Peyer's patch (tissue), 4 donors: ENCODE measurements around the gene OLFM1. TPM values are rescaled to one million over a fixed set of nuclear protein-coding genes. Genes with fewer than 3 reads are reported as not detected.

Experiments used
- DNase-seq, 3 donors: peaks; one replicate each; pipeline ENCODE4 v3.0.0-alpha.2; 2017 to 2019
- H3K27ac ChIP-seq, 4 donors: fragments of 200-600 bp; sonication (generic); one replicate each; pipeline ENCODE4 v1.5.1; 2016 to 2019
- H3K27me3 ChIP-seq, 2 donors: fragments of 200-600 bp; sonication (generic); one replicate each; pipeline ENCODE4 v1.5.1; 2019
- H3K36me3 ChIP-seq, 3 donors: fragments of 200-600 bp; sonication (generic); one replicate each; pipeline ENCODE4 v1.5.1; 2016 to 2019
- H3K4me1 ChIP-seq, 4 donors: fragments of 200-600 bp; sonication (generic); one replicate each; pipeline ENCODE4 v1.5.1; 2016 to 2019
- H3K4me3 ChIP-seq, 4 donors: fragments of 200-600 bp; sonication (generic); 1 replicate in 3 of 4; 2 replicates in 1 of 4; pipeline ENCODE4 v1.5.1; 2016 to 2019; ENCODE audit warnings: mild to moderate bottlenecking in 1 of 4
- H3K9me3 ChIP-seq, 4 donors: fragments of 200-600 bp; sonication (generic); one replicate each; pipeline ENCODE4 v1.5.1; 2016 to 2019; ENCODE audit warnings: mild to moderate bottlenecking in 1 of 4
- POLR2A ChIP-seq, 2 donors: fragments of 450-650 bp; IDR thresholded peaks; one replicate each; pipeline ENCODE4 v1.5.1; 2017; ENCODE audit warnings: antibody characterized with exemption in 2 of 2, mild to moderate bottlenecking in 2 of 2, moderate library complexity in 2 of 2
- total RNA-seq, 4 donors: library from RNA; depleted of rRNA; stranded (reverse); fragments of >200 nt; gene quantifications; one replicate each; pipeline ENCODE4 v1.1.0, GENCODE V29; 2016
- TF ChIP-seq, protein P1 (sequence below), 6 experiments: fragments of 450-650 bp in 4 of 6; fragments of 200-600 bp in 2 of 6; sonication (generic) in 1 of 6; IDR thresholded peaks; one replicate each; pipeline ENCODE4 v1.5.1; 2017 to 2019; ENCODE audit warnings: antibody characterized with exemption in 6 of 6, mild to moderate bottlenecking in 3 of 6, moderate library complexity in 1 of 6

The OLFM1 gene
- total RNA-seq, 4 donors from 2014 or later = 2.5 to 5.8 (median 4.9) TPM

DNA sequence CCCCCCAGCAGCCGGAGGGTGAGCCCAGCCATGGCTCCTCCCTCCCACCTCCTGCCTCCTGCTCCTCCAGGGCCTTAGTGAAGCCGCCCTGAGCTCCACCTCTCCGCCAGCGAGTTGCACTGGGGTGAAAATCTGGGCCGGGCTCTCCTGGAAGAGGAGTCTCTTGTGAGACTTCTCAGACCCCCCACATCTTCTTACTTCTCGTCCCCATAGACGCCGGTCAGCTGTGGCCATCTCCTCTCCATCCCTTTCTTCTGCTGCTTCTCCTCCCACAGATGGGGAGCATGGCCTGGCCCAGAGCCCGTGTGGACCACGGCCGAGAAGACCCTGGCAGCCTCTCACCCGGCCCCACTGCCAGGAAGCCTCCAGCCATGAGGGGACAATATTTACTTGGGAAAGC, 17.3 kb downstream of the OLFM1 start:
- H3K36me3 ChIP-seq = no peaks in the 10 kb centered on the region
- no peak overlapping the region for H3K4me3 ChIP-seq
- no peak overlapping the region for H3K27ac ChIP-seq
- no peaks in the 10 kb centered on the region for H3K27me3 ChIP-seq
- H3K4me1 ChIP-seq = no peaks in the 10 kb centered on the region
- DNase-seq = no peak
- no peaks in the 10 kb centered on the region for H3K9me3 ChIP-seq
- TF ChIP-seq POLR2A (IDR thresholded peaks at IDR 0.05) = no peak
- TF ChIP-seq, protein P1, sequence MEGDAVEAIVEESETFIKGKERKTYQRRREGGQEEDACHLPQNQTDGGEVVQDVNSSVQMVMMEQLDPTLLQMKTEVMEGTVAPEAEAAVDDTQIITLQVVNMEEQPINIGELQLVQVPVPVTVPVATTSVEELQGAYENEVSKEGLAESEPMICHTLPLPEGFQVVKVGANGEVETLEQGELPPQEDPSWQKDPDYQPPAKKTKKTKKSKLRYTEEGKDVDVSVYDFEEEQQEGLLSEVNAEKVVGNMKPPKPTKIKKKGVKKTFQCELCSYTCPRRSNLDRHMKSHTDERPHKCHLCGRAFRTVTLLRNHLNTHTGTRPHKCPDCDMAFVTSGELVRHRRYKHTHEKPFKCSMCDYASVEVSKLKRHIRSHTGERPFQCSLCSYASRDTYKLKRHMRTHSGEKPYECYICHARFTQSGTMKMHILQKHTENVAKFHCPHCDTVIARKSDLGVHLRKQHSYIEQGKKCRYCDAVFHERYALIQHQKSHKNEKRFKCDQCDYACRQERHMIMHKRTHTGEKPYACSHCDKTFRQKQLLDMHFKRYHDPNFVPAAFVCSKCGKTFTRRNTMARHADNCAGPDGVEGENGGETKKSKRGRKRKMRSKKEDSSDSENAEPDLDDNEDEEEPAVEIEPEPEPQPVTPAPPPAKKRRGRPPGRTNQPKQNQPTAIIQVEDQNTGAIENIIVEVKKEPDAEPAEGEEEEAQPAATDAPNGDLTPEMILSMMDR (IDR thresholded peaks at IDR 0.05) = no peak

DNA sequence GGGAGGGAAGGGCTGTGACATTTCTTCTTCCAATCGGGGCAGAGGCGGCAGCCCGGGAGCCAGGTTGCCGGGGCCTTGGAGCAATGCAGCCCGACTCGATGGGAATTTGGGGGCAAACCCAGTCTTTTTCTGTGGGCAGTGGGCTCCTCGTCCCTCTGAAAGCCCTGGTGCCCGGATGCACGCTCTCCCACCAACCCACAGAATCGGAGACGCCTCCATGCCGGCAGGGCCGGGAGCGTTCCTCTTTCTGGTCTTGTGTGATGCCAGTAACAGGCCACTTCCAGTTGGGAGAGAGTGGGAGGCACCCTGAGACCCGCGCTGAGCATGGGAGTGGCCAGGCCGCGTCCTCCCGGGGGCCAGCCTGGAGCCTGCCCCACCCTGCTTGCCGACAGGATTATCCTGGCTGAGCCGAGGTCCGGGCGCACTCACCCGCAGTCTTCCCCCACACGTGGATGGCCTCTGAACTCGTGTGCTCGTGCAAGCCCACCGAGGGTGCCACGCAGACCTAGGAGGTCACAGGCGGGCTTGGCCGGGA, 17.8 kb downstream of the OLFM1 start:
- no peak for TF ChIP-seq POLR2A (IDR thresholded peaks at IDR 0.05)
- TF ChIP-seq, protein P1 (IDR thresholded peaks at IDR 0.05) = no peak
- H3K4me1 ChIP-seq = no peaks in the 10 kb centered on the region
- no peaks in the 10 kb centered on the region for H3K27me3 ChIP-seq
- H3K9me3 ChIP-seq = no peaks in the 10 kb centered on the region
- no peak overlapping the region for H3K27ac ChIP-seq
- H3K4me3 ChIP-seq = no peak overlapping the region
- DNase-seq = no peak
- no peaks in the 10 kb centered on the region for H3K36me3 ChIP-seq

DNA sequence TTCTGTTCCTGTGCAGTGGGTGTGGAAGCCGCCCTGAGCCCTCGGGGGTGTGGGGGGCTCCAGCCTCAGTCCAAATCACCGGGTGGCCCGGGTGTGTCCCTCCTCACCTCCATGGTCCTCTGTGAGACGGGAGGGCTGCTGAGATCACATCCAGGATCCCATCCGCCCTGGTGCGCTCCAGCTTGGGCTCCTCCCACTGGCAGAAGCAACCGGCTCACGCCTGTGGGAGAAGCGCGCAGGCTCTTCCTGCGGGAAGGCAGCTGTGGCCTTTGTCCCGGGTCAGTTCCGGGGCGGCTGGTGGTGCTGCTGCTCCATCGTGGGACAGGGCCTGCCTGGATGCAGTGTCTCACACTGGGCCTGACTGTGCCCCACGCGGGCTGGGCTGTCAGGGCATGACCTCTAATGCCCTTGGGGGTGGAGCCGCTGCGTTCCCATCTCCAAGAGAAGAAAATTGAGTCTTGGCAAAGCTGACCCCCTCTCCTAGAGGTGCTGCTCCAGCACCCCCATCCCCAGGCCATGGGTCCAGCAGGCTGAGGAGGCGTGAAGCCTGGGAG, 18.5 kb downstream of the OLFM1 start:
- TF ChIP-seq, protein P1 (IDR thresholded peaks at IDR 0.05) = no peak
- no peak for TF ChIP-seq POLR2A (IDR thresholded peaks at IDR 0.05)
- no peaks in the 10 kb centered on the region for H3K36me3 ChIP-seq
- H3K4me3 ChIP-seq = no peak overlapping the region
- no peaks in the 10 kb centered on the region for H3K27me3 ChIP-seq
- no peaks in the 10 kb centered on the region for H3K9me3 ChIP-seq
- no peak for DNase-seq
- H3K4me1 ChIP-seq = no peaks in the 10 kb centered on the region
- no peak overlapping the region for H3K27ac ChIP-seq

DNA sequence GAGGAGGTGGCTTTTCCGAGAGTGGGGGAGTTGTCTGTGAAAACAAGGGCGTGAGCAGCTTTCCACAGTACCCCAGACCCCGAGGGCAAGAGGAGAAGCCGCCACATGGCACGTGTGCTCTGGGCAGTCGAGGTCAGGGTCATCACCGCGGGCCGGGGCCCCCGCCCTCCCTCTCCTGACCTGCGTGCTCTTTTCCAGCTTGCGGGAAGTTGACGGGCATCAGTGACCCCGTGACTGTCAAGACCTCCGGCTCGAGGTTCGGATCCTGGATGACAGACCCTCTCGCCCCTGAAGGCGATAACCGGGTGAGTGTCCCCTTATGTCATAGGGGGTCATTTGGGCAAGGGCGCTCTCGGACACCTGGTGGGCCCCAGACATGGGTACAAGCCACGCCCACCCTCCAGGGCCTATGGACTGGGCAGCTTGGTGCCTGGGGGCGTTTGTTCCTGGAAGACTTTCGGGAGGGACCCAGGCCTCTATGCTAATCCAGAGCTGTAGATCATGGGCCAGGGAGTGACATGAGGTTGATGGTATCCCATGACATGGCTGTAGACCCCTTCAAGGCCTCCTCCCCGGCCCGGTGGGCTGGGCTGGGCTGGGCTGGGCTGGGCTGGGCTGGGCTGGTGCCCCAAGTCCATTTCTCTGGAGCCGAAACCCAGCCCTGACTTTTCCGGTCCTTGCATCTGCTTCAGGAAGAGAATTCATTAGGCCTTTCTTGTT, 19.2 kb downstream of the OLFM1 start:
- Histone ChIP-seq H3K4me1 (no peaks in the 10 kb centered on the region), H3K9me3 (no peaks in the 10 kb centered on the region), H3K36me3 (no peaks in the 10 kb centered on the region), H3K4me3 (no peak overlapping the region), H3K27ac (no peak overlapping the region), H3K27me3 (no peaks in the 10 kb centered on the region)
- TF ChIP-seq, protein P1 (IDR thresholded peaks at IDR 0.05) = no peak
- TF ChIP-seq POLR2A (IDR thresholded peaks at IDR 0.05) = no peak
- DNase-seq = no peak

DNA sequence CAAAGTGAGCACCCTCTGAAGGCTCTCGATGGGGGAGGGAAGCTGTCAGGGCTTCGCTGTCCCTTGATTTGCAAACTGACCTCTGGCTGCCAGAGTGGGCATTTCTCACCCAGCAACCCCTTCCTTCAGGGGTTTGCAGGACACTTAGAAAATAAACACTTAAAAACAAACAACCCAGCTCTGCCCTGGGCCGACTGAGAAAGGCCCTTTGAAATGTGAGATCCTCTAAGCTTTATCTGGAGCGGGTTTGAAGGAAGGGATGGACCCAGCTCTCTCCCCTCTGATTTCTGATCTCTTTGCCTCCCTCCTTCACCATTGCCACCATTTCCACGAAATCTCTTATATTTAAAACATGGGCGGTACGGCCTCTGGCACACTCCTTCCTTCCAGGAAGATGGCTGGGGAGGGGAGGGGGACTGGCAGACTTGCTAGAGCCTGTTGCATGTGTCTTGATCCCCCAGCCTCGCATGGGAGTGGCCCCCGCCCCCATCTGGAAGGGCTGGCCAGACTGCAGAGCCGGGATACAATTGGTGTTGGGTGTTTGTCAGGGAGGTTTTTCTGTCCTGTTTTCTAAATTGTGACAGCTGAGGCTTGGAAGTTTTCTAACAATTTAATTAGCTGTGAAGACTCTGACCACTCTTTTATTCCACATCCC, 20.2 kb downstream of the OLFM1 start:
- no peak overlapping the region for H3K27ac ChIP-seq
- DNase-seq = no peak
- no peaks in the 10 kb centered on the region for H3K4me1 ChIP-seq
- no peak overlapping the region for H3K4me3 ChIP-seq
- no peaks in the 10 kb centered on the region for H3K36me3 ChIP-seq
- TF ChIP-seq POLR2A (IDR thresholded peaks at IDR 0.05) = no peak
- TF ChIP-seq, protein P1 (IDR thresholded peaks at IDR 0.05) = no peak
- H3K27me3 ChIP-seq = no peaks in the 10 kb centered on the region
- no peaks in the 10 kb centered on the region for H3K9me3 ChIP-seq
